Hematopoietic multipotent progenitor cell (in vitro differentiated cells): ENCODE measurements around the gene SYCE3. TPM values are rescaled to one million over a fixed set of nuclear protein-coding genes. Genes with fewer than 3 reads are reported as not detected.
A peak's percentile ranks its signal among the peaks of the same experiment; 100 is the strongest.

Experiments
- DNase-seq, 3 donors: peaks; one replicate each; pipeline ENCODE4 v3.0.0-alpha.2; 2011 to 2015; ENCODE audit warnings: low read depth in 2 of 3, low spot score in 2 of 3
- total RNA-seq: library from RNA; depleted of rRNA; stranded (reverse); fragments of >200 nt; gene quantifications from one replicate; pipeline ENCODE4 v1.2.3, GENCODE V29; 2012

SYCE3 gene
- total RNA-seq, 1 donor = 0.54 TPM

DNA sequence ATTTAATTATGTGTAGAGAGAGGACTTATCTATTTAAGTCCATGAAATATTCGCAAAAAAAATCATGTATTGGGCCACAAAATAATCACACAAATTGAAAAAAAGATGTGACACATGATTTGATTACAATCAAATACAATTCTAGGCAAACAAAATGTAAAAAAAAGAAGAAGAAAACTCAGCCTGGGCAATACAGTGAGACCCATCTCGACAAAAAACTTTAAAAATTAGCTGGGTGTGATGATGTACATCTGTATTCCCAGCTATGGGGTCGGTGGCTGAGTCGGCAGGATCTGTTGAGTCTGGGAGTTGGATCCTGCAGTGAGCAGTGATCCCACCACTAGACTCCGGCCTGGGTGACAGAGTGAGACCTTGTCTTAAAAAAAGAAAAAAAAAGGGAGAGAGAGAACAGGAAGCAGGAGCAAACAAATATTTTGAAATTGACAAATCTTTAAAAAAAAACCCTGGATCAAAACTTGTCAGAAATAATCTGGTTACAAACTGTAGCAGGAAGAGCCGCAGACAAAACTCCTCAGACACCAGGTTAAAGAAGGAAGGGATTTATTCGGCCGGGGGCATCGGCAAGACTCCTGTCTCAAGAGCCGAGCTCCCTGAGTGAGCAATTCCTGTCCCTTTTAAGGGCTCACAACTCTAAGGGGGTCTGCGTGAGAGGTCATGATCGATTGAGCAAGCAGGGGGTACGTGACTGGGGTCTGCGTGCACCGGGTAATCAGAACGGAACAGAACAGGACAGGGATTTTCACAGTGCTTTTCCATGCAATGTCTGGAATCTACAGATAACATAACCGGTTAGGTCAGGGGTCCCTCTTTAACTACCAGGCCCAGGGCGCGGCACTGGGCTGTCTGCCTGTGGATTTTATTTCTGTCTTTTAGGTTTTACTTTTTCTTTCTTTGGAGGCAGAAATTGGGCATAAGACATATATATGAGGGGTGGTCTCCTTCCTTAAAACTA, 29.6 kb downstream of the SYCE3 start:
- DNase-seq = no peak

GRCh38 chr22:50531962-50532674, 30.6 kb downstream of the SYCE3 start:
- DNase-seq = no peak

DNA sequence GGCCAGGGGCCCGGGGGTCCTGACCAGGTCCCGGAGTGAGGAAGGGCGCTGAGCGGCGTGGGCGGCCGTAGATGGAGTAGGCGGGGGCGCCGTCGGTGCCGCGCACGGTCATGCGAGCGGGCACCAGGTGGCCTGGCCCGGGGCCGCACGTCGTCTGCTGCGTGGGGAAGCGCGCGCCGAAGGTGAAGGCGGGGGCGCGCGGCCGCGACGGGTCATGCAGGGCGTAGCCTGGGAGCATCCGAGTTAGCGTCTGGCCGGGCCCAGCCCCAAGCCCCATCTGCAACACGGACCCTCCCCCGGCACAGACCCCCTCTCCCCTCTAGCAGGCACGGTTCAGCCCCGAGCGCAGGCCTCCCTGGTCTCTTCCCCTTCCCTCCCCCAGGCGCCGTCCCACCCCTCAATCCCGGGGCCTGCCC, 31.2 kb downstream of the SYCE3 start:
- peak in 2 of 3 donors; percentile 52 to 57 for DNase-seq

- peak in 2 of 3 donors; percentile 79 to 87 for DNase-seq
These were observed 31.7 kb downstream of the SYCE3 start for GRCh38 chr22:50530877-50531545.

DNA sequence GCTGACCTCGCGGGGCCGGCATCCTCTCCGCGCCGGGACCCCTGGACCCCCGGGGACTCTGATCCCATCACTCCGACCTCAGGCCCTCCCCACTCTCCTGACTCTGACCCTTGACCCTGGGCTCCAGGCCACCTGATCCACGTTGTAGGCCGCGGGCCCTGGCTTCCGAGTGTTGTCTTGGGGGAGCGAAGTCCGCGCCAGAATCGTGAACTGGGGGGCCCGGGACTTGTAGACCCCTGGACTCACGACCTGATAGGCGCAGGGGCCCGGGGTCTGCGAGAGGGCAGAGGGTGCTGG, 32.2 kb downstream of the SYCE3 start:
- no peak for DNase-seq

GRCh38 chr22:50529897-50530579, 32.7 kb downstream of the SYCE3 start, which contains the start of gene TYMP:
TYMP (minus strand) TSS chr22:50530012; CDS start chr22:50529709, 303 bp downstream.
- peak in 2 of 3 donors; percentile 42 to 48 for DNase-seq

- no peak for DNase-seq
These were observed 33.3 kb downstream of the SYCE3 start for GRCh38 chr22:50529416-50529896.

DNA sequence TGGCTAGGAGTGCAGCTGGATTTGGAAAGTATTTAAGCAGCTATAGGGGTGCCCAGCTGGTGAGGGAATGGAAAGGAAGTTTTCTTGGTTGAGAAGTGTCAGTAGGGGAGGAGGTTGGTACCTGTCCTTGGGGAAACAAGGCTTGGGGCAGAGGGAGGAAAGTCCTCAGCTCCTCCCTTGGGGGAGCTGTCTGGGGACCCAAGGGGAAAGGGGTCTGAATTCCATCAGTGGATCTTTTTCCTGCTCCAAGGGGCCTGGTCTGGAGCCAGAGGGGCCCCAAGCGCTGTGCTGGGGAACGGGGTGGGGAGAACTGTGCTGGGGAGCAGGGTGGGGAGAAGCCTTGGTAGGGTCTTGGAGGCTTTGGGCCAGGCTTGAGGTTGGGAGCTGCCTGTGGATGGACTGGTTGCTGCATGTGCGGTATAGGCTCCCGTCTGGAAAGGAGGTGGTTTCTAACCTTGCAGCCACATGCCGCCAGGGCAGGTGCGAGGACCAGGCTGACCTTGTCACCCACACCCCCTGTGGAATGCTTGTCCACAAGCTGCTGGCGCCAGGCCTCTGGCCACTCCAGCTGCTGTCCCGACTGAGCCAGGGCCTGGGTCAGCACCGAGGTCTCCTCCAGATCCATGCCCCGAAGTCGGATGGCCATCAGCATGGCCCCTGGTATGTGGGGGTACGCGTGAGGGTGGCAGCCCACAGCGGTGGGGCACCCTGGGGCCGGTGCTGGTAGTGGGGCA, 33.9 kb downstream of the SYCE3 start:
- no peak for DNase-seq

GRCh38 chr22:50527921-50528681, 34.6 kb downstream of the SYCE3 start:
- no peak for DNase-seq

GRCh38 chr22:50526834-50527801, 35.6 kb downstream of the SYCE3 start:
- peak in 1 of 3 donors; percentile 26 for DNase-seq

DNA sequence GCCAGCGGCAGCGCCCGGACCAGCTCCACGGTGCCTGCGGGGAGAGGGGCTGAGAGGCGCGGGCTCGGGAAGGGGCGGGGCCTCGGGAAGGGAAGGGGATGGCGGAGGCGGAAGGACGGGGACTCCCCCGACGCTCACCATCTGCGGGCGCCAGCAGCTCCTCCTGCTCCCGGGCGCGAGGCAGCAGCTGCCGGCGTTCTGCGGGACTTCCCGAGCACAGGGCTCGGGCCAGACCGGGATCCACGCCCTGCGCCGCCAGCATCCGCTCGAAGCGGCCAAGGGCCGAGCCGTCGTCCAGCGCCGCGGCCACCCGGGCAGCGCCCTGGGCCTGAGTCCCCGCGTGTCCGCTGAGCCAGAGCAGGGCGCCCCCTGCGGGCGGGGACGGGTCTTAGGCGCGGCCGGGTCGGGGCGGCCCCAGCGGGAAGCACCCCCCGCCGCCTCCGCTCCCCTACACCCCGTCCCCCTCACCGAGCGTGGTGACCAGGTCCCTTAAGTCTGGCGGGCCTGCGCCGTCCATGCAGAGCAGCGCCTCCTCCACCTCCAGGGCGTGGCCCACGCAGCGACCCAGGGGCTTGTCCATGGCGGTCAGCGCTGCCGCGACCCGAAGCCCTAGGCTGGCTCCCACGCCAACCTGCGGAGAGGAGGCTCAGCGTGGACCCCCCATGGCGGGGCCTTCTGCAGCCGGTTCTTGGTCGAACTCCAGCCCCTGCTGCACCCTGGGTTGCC, 36.4 kb downstream of the SYCE3 start:
- peak; percentile 76 to 89 (median 88) for DNase-seq

DNA sequence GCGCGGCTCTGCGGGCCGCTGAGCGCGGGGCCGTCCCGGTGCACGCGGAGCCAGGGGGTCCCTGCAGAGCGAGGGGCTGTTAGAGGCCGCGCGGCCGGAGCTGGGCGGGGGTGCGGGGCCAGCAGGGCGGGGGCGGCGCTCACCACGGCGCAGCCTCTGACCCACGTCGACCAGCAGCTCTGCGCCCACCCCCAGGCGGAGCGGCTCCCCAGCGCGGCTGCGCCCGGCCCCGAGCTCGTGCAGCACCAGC, 36.9 kb downstream of the SYCE3 start:
- DNase-seq = no peak

DNA sequence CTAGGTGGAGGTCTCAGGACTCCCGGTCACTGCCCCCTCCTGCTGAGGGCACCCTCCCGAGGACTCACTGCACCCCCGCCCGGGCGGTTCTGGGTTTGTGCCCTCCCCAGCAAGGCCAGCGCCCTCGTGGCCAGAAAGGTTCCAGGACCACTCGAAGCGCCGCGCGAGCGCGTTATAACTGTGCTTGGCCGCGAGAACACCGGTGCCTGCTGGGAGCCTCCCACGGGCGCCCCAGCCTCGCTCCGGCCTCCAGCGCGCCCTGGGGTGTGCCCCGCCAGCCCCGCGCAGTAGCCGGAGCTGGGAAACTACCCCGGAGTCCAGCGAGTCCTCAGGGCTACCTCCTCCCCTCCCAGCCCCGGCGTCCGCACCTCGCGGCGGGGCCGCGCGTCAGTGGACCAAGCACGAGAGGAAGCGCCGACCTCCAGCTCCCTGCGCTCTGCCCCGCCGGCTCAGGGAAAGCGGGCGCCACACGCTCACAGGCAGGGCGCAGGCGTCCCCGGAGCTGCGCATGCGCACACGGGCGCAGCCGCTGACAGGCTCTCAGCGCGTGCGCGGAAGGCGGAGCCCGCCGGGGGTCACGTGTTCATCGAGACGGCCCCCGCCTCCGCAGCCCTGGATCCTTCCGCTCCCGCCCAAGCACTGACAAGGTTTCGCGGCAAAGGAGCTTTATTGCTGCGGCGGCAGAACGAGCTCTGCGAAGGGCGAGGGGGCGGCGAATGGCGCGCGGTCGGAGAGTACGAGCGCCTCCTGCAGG, 37.4 kb downstream of the SYCE3 start, which contains the start of gene SCO2:
TSS of gene SCO2 (minus strand) at position 495 of the 754 bp plus-strand sequence. CDS start 1,187 bp downstream, outside the sequence.
- DNase-seq = peak; percentile 96 to 99 (median 98)

- peak in 1 of 3 donors; percentile 8 for DNase-seq
These were observed 38.0 kb downstream of the SYCE3 start for GRCh38 chr22:50524676-50525103.

- DNase-seq = no peak
These were observed 38.7 kb downstream of the SYCE3 start for GRCh38 chr22:50523806-50524675.

- DNase-seq = no peak
These were observed 39.3 kb downstream of the SYCE3 start for GRCh38 chr22:50523458-50523805.
